Tongue (tissue), 3 donors: ENCODE results near the gene DCUN1D2. TPM values are rescaled to one million over a fixed set of nuclear protein-coding genes. Genes with fewer than 3 reads are reported as not detected.

Experiments
- DNase-seq: peaks from one replicate; pipeline ENCODE4 v3.0.0-alpha.2; 2015
- small RNA-seq: library from RNA; depleted of rRNA; stranded (forward); fragments of <200 nt; gene quantifications from one replicate; pipeline ENCODE3, GENCODE V24; 2014; ENCODE audit warnings: low replicate concordance
- total RNA-seq: library from RNA; depleted of rRNA; stranded (reverse); fragments of >200 nt; gene quantifications from one replicate; pipeline ENCODE4 v1.2.3, GENCODE V29; 2014

DCUN1D2 gene
- total RNA-seq, 1 donor from 2014 or later, result 24.8 TPM

- DNase-seq, result no peak
These were observed 83.4 kb downstream of the DCUN1D2 start for GRCh38 chr13:113407103-113407530.

- DNase-seq, result no peak
These were observed 84.0 kb downstream of the DCUN1D2 start for GRCh38 chr13:113406321-113407102.

Small RNA genes within 50 kb of the gene (small RNA-seq; reads per million reads assigned to genes)
- not detected for gene RNU1-16P

Other genes starting within 250 kb of the DCUN1D2 start
- gene LAMP1, start 193.5 kb downstream of the DCUN1D2 start, total RNA-seq, result 70.3 TPM
- gene GRTP1, start 126.6 kb downstream of the DCUN1D2 start, total RNA-seq, result 7.8 TPM
- gene ADPRHL1, start 37.2 kb downstream of the DCUN1D2 start, total RNA-seq, result 130 TPM
- 60.5 TPM for gene TFDP1, start 94.0 kb upstream of the DCUN1D2 start, total RNA-seq
- gene ATP4B, start 167.5 kb upstream of the DCUN1D2 start, total RNA-seq, result not detected
- not detected for gene GRK1, start 176.5 kb upstream of the DCUN1D2 start, total RNA-seq